ENCODE data around the gene MANBA.

DNA sequence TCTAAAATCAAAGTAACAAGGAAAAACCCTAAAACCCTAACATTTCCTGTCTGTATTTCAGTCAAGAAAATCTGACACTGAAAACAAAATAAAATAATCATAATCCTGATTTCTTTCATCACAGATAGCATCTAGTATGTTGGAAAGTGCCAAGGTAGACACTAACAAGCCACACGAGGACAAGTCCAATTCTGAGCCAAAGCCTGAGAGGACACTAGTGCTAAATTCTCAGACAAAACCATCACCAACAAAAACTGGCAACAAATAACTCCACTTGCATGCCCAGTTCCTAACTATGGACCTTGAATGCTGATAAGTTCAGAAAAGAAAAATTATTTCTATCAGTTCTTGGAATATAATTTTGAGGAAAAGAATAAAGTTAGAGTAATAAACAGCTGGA is 113.7 kb downstream of the MANBA start:
- TF ChIP-seq, protein P1, sequence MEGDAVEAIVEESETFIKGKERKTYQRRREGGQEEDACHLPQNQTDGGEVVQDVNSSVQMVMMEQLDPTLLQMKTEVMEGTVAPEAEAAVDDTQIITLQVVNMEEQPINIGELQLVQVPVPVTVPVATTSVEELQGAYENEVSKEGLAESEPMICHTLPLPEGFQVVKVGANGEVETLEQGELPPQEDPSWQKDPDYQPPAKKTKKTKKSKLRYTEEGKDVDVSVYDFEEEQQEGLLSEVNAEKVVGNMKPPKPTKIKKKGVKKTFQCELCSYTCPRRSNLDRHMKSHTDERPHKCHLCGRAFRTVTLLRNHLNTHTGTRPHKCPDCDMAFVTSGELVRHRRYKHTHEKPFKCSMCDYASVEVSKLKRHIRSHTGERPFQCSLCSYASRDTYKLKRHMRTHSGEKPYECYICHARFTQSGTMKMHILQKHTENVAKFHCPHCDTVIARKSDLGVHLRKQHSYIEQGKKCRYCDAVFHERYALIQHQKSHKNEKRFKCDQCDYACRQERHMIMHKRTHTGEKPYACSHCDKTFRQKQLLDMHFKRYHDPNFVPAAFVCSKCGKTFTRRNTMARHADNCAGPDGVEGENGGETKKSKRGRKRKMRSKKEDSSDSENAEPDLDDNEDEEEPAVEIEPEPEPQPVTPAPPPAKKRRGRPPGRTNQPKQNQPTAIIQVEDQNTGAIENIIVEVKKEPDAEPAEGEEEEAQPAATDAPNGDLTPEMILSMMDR (IDR thresholded peaks at IDR 0.05) = no peak
- TF ChIP-seq EP300 (IDR thresholded peaks at IDR 0.05) (no peak), POLR2A (IDR thresholded peaks at IDR 0.05) (no peak)

Measured in ovary (tissue), 3 donors.